Measurements from ENCODE around the gene ZNF217. TPM values are rescaled to one million over a fixed set of nuclear protein-coding genes. Genes with fewer than 3 reads are reported as not detected.
"Not testable (repeated sequence)": the region's sequence is repeated elsewhere in the genome, so short reads cannot be mapped to it uniquely, and the experiment has no call there.

ZNF217 gene
- total RNA-seq, 2 experiments from 2014 or later: 56.3 to 57.5 TPM

DNA sequence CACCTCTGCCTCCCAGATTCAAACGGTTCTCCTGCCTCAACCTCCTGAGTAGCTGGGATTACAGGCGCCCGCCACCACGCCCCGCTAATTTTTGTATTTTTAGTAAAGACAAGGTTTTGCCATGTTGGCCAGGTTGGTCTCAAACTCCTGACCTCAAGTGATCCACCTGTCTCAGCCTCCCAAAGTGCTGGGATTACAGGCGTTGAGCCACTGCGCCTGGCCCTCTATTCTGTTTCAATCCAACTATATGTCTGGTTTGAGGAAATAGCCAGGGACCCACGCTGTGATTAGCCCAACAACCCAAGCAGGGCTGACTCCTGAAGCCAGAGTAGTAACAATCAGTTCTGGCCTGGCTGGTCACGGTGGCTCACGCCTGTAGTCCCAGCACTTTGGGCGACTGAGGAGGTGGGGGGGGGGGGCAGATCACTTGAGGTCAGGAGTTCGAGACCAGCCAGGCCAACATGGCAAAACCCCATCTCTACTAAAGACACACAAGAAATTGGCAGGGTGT lies 24.9 kb upstream of the ZNF217 start:
- intact Hi-C loops (cut with micrococcal nuclease); POLR2A ChIA-PET; CTCF ChIA-PET: not testable (repeated sequence)

DNA sequence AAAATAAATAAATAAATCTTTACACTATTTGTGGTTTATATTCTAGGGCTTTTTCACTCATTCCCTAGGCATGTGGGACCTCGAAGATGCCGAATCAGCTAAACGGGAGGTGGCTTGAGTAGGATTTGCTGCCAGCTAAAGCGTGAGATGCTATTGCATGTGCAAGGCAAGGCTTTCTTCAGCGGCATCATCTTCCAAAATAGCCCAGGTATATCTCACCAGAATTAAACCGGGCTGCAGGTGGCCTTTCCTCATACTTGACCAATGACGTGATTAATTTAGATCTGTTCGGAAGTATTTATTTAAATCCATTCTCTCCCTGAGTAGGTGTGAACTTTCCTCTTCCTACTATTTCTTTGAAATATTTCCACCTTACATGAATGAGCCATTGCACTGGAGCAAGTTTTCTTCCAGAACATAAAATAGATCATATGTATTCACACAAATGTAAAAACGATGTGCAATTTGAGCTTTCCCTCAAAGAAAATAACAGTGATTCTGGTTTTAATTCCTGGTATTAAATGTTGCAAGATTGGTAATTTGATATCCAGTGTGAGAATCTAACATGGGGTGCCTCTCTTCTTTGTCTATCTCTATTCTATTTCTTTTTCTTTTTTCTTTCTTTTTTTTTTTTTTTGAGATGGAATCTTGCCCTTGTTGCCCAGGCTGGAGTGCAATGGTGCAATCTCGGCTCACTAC lies 24.3 kb upstream of the ZNF217 start:
- no peak overlapping the region for H3K4me3 Mint-ChIP-seq
- peaks cover 25% of the 10 kb centered on the region for H3K4me1 Mint-ChIP-seq (ENCODE audit: low read depth)
- no peaks in the 10 kb centered on the region for H3K27me3 Mint-ChIP-seq
- no peak overlapping the region for H3K27ac Mint-ChIP-seq
- no peak for DNase-seq
- no peaks in the 10 kb centered on the region for H3K36me3 Mint-ChIP-seq
- CTCF ChIA-PET: interaction anchor here (0.8 kb wide), 1 partner anchor 42 kb away, joined by 3 read pairs; no protein-coding TSS in a partner anchor
- POLR2A ChIA-PET: no interaction called here
- intact Hi-C loops (cut with micrococcal nuclease): no loop called here
- H3K9me3 Mint-ChIP-seq: no peaks in the 10 kb centered on the region

More for the DNA sequence above, 24.9 kb upstream of the ZNF217 start:
- not testable (repeated sequence) for H3K27ac Mint-ChIP-seq, DNase-seq, H3K4me3 Mint-ChIP-seq, H3K9me3 Mint-ChIP-seq, H3K36me3 Mint-ChIP-seq, H3K27me3 Mint-ChIP-seq
- H3K4me1 Mint-ChIP-seq (ENCODE audit: low read depth): peaks cover 30% of the 10 kb centered on the region

DNA sequence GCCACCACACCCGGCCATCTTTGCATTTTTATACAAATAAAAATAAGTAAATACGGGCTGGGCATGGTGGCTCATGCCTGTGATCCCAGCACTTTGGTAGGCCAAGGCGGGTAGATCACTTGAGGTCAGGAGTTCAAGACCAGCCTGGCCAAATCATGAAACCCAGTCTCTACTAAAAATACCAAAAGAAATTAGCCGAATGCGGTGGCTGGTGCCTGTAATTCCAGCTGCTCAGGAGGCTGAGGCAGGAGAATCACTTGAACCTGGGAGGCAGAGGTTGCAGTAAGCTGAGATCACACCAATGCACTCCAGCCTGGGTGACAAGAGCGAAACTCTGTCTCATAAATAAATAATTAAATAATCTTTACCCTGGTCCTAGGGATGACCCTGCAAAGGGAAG lies 22.9 kb upstream of the ZNF217 start:
- intact Hi-C loops (cut with micrococcal nuclease); H3K27me3 Mint-ChIP-seq; POLR2A ChIA-PET; H3K4me3 Mint-ChIP-seq; H3K9me3 Mint-ChIP-seq; DNase-seq; H3K27ac Mint-ChIP-seq; H3K36me3 Mint-ChIP-seq: not testable (repeated sequence)
- peaks cover 12% of the 10 kb centered on the region for H3K4me1 Mint-ChIP-seq (ENCODE audit: low read depth)
- CTCF ChIA-PET: interaction anchor here (0.9 to 1.0 kb wide), 2 partner anchors 18 to 69 kb away, joined by 3 read pairs; no protein-coding TSS in a partner anchor

DNA sequence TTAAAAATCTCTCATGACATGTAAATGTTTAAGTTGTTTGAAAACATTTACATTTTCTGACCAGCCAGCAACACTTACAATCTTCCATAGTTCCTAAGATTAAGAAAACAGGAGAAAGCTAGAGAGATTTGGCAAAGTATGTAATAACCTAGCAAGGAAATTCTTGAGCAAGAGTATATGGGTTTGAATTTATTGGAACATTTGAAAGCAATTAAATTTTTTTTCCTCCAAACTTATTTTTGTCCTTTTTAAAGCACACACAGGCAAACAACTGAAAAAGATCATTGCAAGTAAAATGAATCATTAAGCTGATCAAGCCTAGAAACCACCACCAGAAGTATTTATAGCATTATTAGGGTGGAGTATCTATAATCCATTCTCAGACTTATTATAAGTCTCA lies 20.1 kb upstream of the ZNF217 start:
- H3K27ac Mint-ChIP-seq: peak overlapping the region; percentile 25
- DNase-seq: no peak
- H3K4me1 Mint-ChIP-seq (ENCODE audit: low read depth): peaks cover 22% of the 10 kb centered on the region
- H3K27me3 Mint-ChIP-seq: no peaks in the 10 kb centered on the region
- intact Hi-C loops (cut with micrococcal nuclease): no loop called here
- POLR2A ChIA-PET: interaction anchor here (1.0 kb wide), 1 partner anchor 302 kb away, joined by 3 read pairs; no protein-coding TSS in a partner anchor
- CTCF ChIA-PET: interaction anchor here (0.7 to 4.8 kb wide), 3 partner anchors 9 to 1610 kb away, joined by 3 to 25 read pairs (median 3); no protein-coding TSS in a partner anchor
- H3K9me3 Mint-ChIP-seq: no peaks in the 10 kb centered on the region
- no peak overlapping the region for H3K4me3 Mint-ChIP-seq
- peaks cover 3% of the 10 kb centered on the region for H3K36me3 Mint-ChIP-seq

DNA sequence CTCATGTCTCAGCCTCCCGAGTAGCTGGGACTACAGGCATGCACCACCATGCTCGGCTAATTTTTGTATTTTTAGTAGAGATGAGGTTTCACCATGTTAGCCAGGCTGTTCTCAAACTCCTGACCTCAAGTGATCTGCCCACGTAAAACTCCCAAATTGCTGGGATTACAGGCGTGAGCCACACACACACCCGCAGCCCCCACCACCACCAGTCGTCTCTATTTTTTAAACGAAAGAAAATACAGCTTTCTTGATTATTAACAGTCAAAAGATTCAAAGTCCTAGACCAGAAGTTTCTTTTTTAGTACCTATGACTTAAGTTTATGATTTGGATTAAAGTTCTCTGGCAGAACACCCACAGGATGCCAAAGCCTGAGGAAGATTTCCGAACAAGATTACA lies 18.6 kb upstream of the ZNF217 start:
- H3K4me3 Mint-ChIP-seq; H3K27ac Mint-ChIP-seq; intact Hi-C loops (cut with micrococcal nuclease); H3K9me3 Mint-ChIP-seq; POLR2A ChIA-PET; H3K27me3 Mint-ChIP-seq; DNase-seq; H3K36me3 Mint-ChIP-seq: not testable (repeated sequence)
- CTCF ChIA-PET: interaction anchor here (1.5 to 4.8 kb wide), 2 partner anchors 10 to 328 kb away, joined by 3 to 25 read pairs; no protein-coding TSS in a partner anchor
- peaks cover 30% of the 10 kb centered on the region for H3K4me1 Mint-ChIP-seq (ENCODE audit: low read depth)

DNA sequence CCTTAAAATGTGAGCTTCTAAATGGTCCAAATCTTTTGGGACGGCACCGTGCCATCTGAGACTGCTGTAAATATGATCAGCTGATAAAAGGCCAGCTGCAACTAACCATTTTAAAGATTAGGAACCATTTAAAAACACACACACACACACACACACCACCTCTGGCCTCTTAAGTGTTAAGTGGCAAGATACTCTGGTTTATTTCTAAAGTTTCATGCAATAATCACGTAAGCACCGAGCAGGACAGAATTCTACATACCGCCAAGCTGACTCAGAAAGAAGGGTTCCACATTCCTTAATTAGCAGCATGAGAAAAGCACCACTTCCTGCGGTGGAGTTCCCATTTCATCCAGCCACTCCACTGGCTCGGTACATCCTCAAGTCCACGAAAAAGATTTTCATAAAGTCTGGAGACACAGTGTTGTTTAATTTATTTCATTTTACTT lies 17.8 kb upstream of the ZNF217 start:
- intact Hi-C loops (cut with micrococcal nuclease): no loop called here
- DNase-seq: no peak
- H3K4me3 Mint-ChIP-seq: no peak overlapping the region
- CTCF ChIA-PET: interaction anchor here (1.5 to 4.8 kb wide), 2 partner anchors 11 to 329 kb away, joined by 3 to 25 read pairs; no protein-coding TSS in a partner anchor
- no peak overlapping the region for H3K27ac Mint-ChIP-seq
- no peaks in the 10 kb centered on the region for H3K27me3 Mint-ChIP-seq
- POLR2A ChIA-PET: no interaction called here
- H3K4me1 Mint-ChIP-seq (ENCODE audit: low read depth): peaks cover 32% of the 10 kb centered on the region
- no peaks in the 10 kb centered on the region for H3K9me3 Mint-ChIP-seq
- H3K36me3 Mint-ChIP-seq: peaks cover 8% of the 10 kb centered on the region

DNA sequence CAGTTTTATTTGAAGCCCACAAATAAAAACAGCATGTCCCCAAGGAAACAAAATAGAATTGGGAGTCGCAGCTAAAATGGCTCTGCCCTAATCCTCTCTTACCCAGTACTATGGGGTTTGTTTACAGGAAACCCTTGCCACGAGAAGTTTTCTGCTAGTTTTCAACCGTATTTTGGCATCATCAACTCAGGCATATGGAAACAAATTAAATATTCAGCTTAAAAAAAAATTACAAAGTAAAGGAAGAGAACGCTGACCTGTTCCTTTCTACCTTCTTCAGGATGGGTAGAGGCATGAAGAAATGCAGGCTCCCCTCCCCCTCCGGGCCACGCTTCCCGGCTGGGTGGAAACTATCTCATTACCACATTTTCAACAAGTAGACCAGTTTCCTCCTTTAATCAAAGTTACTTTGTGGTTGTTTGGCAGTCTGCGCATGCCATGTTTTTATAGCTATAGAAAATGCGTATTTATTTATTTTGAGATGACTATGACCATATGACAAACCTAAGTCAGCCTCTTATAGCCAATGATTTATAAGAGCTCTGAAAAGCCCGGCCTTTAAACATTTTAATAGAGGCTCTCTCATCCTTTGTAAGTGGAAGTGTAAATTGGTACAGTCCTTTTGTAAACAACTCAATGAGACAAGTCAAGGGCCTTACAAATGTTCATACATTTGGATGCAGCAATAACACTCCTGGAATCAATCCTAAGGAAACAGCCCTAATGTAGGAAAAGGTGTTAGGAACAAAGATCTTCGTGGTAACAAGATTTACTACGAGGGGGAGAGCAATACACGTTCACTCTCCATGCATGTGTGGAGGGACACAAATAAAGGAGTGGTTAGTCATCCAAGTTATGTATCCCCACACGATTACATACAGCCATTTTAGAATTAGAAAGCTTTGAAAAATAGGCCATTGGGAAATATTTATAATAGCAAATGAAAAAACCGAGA lies 16.1 kb upstream of the ZNF217 start:
- Mint-ChIP-seq H3K4me1 (ENCODE audit: low read depth) (peaks cover 35% of the 10 kb centered on the region), H3K27me3 (no peaks in the 10 kb centered on the region), H3K36me3 (peaks cover 8% of the 10 kb centered on the region), H3K9me3 (no peaks in the 10 kb centered on the region), H3K27ac (peak overlapping the region; percentile 95), H3K4me3 (peak overlapping the region; percentile 75)
- ChIA-PET POLR2A (interaction anchor here (0.6 to 1.8 kb wide), 9 partner anchors 11 to 338 kb away, joined by 3 to 13 read pairs (median 4); no protein-coding TSS in a partner anchor), CTCF (interaction anchor here (0.9 to 4.8 kb wide), 5 partner anchors 13 to 306 kb away, joined by 3 to 25 read pairs (median 4); no protein-coding TSS in a partner anchor)
- intact Hi-C loops (cut with micrococcal nuclease): loop anchor here (1.0 to 2.0 kb wide), 4 partner anchors 11 to 31 kb away; no protein-coding TSS in a partner anchor
- peak; percentile 86 for DNase-seq

DNA sequence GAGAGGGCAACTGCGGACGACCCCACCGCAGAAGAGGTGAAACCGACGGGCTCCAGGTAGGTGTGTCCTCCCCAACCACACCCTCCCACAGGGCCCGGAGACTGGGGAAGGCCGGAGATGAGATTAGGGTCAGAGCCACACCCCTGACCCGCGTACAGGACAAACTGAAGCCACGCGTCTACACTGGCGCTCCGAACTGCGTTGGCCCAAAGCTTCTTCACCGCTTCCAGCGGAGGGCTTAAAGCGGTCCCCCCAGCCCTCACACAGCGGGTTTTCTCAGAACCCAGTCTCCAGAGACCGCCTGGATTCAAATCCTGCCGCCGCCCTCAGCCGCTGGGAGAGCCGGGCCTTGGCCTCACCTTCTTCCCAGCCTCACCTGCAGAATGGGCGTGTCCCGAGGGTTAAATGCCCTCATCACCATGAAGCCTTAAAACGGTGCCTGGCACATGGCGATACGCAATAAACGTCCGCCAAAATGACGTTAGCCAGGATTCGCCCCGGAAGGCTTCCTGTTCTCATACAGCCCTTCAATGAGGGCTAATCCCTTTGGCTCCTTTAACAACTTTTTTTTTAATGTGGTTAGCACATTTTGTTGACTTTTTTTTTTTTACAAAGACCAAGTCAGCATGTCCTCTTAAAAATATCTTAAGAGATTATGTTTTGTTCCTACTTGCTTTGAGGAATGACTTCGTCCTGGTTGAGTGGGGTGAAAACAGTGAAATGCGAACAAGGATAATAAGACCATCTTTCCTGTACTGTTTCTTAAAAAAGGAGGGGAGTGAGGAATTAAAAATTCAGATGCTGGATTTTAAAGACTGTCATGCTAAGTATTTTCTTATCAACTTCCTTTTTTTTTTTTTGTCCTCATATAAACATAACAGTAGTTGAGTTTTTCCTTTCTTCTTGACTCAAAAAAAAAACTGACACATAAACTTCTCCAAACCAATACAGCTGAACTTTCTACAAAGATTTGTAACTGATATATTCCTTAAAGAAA lies 15.1 kb upstream of the ZNF217 start:
- peak overlapping the region; percentile 95 for H3K27ac Mint-ChIP-seq
- ChIA-PET CTCF (interaction anchor here (1.7 to 4.8 kb wide), 3 partner anchors 14 to 307 kb away, joined by 4 to 25 read pairs (median 10); no protein-coding TSS in a partner anchor), POLR2A (interaction anchor here (0.7 to 1.8 kb wide), 9 partner anchors 10 to 339 kb away, joined by 3 to 13 read pairs (median 4); no protein-coding TSS in a partner anchor)
- H3K4me1 Mint-ChIP-seq (ENCODE audit: low read depth): peaks cover 35% of the 10 kb centered on the region
- H3K36me3 Mint-ChIP-seq: peaks cover 8% of the 10 kb centered on the region
- DNase-seq: peak; percentile 65
- no peaks in the 10 kb centered on the region for H3K9me3 Mint-ChIP-seq
- H3K27me3 Mint-ChIP-seq: no peaks in the 10 kb centered on the region
- intact Hi-C loops (cut with micrococcal nuclease): loop anchor here (1.0 to 2.0 kb wide), 3 partner anchors 10 to 30 kb away; no protein-coding TSS in a partner anchor
- peak overlapping the region; percentile 75 for H3K4me3 Mint-ChIP-seq

DNA sequence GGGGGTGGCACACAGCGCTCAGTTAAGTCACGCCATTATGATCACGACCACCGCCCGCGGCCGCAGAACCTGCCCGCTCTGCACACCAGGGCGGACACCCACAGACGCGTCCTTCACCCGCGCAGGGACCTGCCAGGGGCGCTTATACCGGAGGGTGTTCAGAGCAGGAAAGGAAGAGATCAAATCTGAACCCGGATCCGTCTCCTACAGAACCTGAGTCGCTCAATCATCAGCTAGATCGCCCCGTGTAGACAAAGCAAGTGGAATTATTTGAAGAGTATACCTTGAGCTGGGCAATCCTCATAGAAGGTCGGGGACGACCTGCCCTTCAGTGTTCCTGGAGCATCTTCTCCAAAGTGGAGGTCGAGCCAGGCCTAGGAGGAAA lies 14.4 kb upstream of the ZNF217 start:
- H3K36me3 Mint-ChIP-seq: peaks cover 8% of the 10 kb centered on the region
- peaks cover 32% of the 10 kb centered on the region for H3K4me1 Mint-ChIP-seq (ENCODE audit: low read depth)
- intact Hi-C loops (cut with micrococcal nuclease): loop anchor here (2.0 kb wide), 2 partner anchors 13 to 29 kb away; no protein-coding TSS in a partner anchor
- H3K27me3 Mint-ChIP-seq: no peaks in the 10 kb centered on the region
- peak overlapping the region; percentile 62 for H3K27ac Mint-ChIP-seq
- no peak for DNase-seq
- no peaks in the 10 kb centered on the region for H3K9me3 Mint-ChIP-seq
- H3K4me3 Mint-ChIP-seq: peak overlapping the region; percentile 75
- ChIA-PET POLR2A (interaction anchor here (1.1 kb wide), 1 partner anchor 13 kb away, joined by 3 read pairs; no protein-coding TSS in a partner anchor), CTCF (no interaction called here)

DNA sequence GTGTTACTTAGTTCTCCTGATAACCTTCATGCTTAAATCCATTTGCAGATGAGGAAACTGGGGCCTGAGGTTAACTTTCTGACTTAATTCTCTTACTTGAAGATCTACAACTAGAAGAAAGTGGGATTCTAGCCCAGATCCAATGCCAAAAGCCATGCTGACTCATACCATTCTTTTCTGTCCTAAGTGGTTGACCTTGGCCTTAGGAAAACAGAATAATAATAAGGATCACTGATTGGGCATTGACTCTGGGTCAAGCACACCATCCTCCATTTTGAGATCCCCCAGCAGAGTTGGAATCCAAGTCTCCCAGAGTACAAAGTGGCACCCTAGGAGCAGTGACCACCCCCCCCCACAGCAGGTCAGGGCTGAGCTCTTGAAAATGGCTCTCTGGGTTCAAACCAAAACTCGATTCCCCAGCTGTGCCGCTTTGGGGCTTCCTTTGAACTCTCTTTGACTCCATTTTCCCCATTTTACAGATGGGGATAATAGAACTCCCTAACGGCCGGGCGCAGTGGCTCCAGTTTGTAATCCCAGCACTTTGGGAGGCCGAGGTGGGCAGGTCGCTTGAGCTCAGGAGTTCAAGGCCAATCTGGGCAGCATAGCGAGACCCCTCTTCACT lies 12.8 kb upstream of the ZNF217 start:
- POLR2A ChIA-PET: no interaction called here
- Mint-ChIP-seq H3K36me3 (peaks cover 8% of the 10 kb centered on the region), H3K4me1 (ENCODE audit: low read depth) (peaks cover 33% of the 10 kb centered on the region), H3K9me3 (no peaks in the 10 kb centered on the region), H3K27me3 (no peaks in the 10 kb centered on the region), H3K4me3 (no peak overlapping the region), H3K27ac (no peak overlapping the region)
- intact Hi-C loops (cut with micrococcal nuclease): no loop called here
- no peak for DNase-seq
- CTCF ChIA-PET: no interaction called here

Measured in activated CD4-positive, alpha-beta memory T cell treated with anti-CD3 and anti-CD28 coated beads for 36 hours (primary cell).